Measurements from ENCODE around the gene TUBA3E. TPM values are rescaled to one million over a fixed set of nuclear protein-coding genes. Genes with fewer than 3 reads are reported as not detected.
A peak's percentile ranks its signal among the peaks of the same experiment; 100 is the strongest.

The TUBA3E gene
- total and polyA plus RNA-seq, 2 of the 13 experiments (the other 11 are each of a cell fraction or from before 2014, with no cell fraction given): not detected

GRCh38 chr2:130181325-130181879, 16.8 kb downstream of the TUBA3E start, which contains the start of gene SMPD4 (continued):
- no peak; the same call in 1 of the 2 replicates for TF ChIP-seq ZNF749 (CRISPR knock-in tag; IDR thresholded peaks at IDR 0.05; ENCODE audit: borderline replicate concordance)
- no peak for TF ChIP-seq THYN1 (CRISPR knock-in tag; IDR thresholded peaks at IDR 0.05; ENCODE audit: borderline replicate concordance, low read depth)
- TF ChIP-seq, protein P1, sequence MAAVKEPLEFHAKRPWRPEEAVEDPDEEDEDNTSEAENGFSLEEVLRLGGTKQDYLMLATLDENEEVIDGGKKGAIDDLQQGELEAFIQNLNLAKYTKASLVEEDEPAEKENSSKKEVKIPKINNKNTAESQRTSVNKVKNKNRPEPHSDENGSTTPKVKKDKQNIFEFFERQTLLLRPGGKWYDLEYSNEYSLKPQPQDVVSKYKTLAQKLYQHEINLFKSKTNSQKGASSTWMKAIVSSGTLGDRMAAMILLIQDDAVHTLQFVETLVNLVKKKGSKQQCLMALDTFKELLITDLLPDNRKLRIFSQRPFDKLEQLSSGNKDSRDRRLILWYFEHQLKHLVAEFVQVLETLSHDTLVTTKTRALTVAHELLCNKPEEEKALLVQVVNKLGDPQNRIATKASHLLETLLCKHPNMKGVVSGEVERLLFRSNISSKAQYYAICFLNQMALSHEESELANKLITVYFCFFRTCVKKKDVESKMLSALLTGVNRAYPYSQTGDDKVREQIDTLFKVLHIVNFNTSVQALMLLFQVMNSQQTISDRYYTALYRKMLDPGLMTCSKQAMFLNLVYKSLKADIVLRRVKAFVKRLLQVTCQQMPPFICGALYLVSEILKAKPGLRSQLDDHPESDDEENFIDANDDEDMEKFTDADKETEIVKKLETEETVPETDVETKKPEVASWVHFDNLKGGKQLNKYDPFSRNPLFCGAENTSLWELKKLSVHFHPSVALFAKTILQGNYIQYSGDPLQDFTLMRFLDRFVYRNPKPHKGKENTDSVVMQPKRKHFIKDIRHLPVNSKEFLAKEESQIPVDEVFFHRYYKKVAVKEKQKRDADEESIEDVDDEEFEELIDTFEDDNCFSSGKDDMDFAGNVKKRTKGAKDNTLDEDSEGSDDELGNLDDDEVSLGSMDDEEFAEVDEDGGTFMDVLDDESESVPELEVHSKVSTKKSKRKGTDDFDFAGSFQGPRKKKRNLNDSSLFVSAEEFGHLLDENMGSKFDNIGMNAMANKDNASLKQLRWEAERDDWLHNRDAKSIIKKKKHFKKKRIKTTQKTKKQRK (IDR thresholded peaks at IDR 0.05; ENCODE audit: low read length): no peak
- TF ChIP-seq, protein P2, sequence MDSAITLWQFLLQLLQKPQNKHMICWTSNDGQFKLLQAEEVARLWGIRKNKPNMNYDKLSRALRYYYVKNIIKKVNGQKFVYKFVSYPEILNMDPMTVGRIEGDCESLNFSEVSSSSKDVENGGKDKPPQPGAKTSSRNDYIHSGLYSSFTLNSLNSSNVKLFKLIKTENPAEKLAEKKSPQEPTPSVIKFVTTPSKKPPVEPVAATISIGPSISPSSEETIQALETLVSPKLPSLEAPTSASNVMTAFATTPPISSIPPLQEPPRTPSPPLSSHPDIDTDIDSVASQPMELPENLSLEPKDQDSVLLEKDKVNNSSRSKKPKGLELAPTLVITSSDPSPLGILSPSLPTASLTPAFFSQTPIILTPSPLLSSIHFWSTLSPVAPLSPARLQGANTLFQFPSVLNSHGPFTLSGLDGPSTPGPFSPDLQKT (CRISPR knock-in tag; IDR thresholded peaks at IDR 0.05; ENCODE audit: borderline replicate concordance): no peak
- no peak for TF ChIP-seq FOXK2 (IDR thresholded peaks at IDR 0.05)
- TF ChIP-seq ZNF567 (CRISPR knock-in tag; IDR thresholded peaks at IDR 0.05; ENCODE audit: borderline replicate concordance): no peak
- no peak for TF ChIP-seq AHR (CRISPR knock-in tag; IDR thresholded peaks at IDR 0.05)
- no peak for TF ChIP-seq HMG20A (CRISPR knock-in tag; IDR thresholded peaks at IDR 0.05; ENCODE audit: borderline replicate concordance)
- peak; percentile 83; the same call in 1 of the 2 replicates for TF ChIP-seq BRF2 (CRISPR knock-in tag; IDR thresholded peaks at IDR 0.05)
- TF ChIP-seq, protein P3, sequence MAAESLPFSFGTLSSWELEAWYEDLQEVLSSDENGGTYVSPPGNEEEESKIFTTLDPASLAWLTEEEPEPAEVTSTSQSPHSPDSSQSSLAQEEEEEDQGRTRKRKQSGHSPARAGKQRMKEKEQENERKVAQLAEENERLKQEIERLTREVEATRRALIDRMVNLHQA (CRISPR knock-in tag; IDR thresholded peaks at IDR 0.05): no peak
- TF ChIP-seq, protein P4, sequence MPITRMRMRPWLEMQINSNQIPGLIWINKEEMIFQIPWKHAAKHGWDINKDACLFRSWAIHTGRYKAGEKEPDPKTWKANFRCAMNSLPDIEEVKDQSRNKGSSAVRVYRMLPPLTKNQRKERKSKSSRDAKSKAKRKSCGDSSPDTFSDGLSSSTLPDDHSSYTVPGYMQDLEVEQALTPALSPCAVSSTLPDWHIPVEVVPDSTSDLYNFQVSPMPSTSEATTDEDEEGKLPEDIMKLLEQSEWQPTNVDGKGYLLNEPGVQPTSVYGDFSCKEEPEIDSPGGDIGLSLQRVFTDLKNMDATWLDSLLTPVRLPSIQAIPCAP (CRISPR knock-in tag; IDR thresholded peaks at IDR 0.05; ENCODE audit: low read depth): 0 out of 2 replicates have a peak, but pooled peaks have one; percentile 52
- no peak for TF ChIP-seq MAFG (CRISPR knock-in tag; IDR thresholded peaks at IDR 0.05)
- TF ChIP-seq ZNF775 (CRISPR knock-in tag; IDR thresholded peaks at IDR 0.05; ENCODE audit: borderline replicate concordance): no peak
- TF ChIP-seq ZNF264 (CRISPR knock-in tag; IDR thresholded peaks at IDR 0.05): no peak
- no peak for TF ChIP-seq AKNA (CRISPR knock-in tag; IDR thresholded peaks at IDR 0.05; ENCODE audit: borderline replicate concordance)
- TF ChIP-seq HOXA7 (CRISPR knock-in tag; IDR thresholded peaks at IDR 0.05): no peak
- peak; percentile 28; the same call in 1 of the 2 replicates for TF ChIP-seq ZNF124 (CRISPR knock-in tag; IDR thresholded peaks at IDR 0.05)
- peak; percentile 77 for TF ChIP-seq IRF2 (CRISPR knock-in tag; IDR thresholded peaks at IDR 0.05)

Data from HepG2 (cell line).